Cardiac muscle cell (in vitro differentiated cells and primary cell): Measurements from ENCODE around the gene TBC1D23. TPM values are rescaled to one million over a fixed set of nuclear protein-coding genes. Genes with fewer than 3 reads are reported as not detected.

ENCODE experiments used
- DNase-seq, 2 donors: peaks; one replicate each; pipeline versions ENCODE4 v3.0.0 to v3.0.0-alpha.2; 2010 to 2017; ENCODE audit warnings: low read depth in 1 of 2, low spot score in 1 of 2
- H3K27ac ChIP-seq: fragments of 200-600 bp; sonication (generic); 2 replicates; pipeline ENCODE4 v1.5.1; 2016
- H3K27me3 ChIP-seq: fragments of 200-600 bp; sonication (generic); 2 replicates; pipeline ENCODE4 v1.6.0; 2016; ENCODE audit warnings: control low read depth
- H3K36me3 ChIP-seq: fragments of 200-600 bp; sonication (generic); 2 replicates; pipeline ENCODE4 v1.5.1; 2016; ENCODE audit warnings: control low read depth
- H3K4me1 ChIP-seq: fragments of 200-600 bp; sonication (generic); 2 replicates; pipeline ENCODE4 v1.8.1; 2017; ENCODE audit warnings: low read depth, mild to moderate bottlenecking, mixed run types
- H3K4me3 ChIP-seq: fragments of 200-600 bp; sonication (generic); 2 replicates; pipeline ENCODE4 v1.5.1; 2016; ENCODE audit warnings: mild to moderate bottlenecking
- H3K9me3 ChIP-seq: fragments of 200-600 bp; sonication (generic); 2 replicates; pipeline ENCODE4 v1.5.1; 2017; ENCODE audit warnings: low read depth, mild to moderate bottlenecking, control low read depth
- CTCF ChIP-seq: IDR thresholded peaks from 2 replicates; pipeline ENCODE4 v1.5.1; 2012; ENCODE audit warnings: low read depth, mild to moderate bottlenecking, low read length
- polyA plus RNA-seq: library from polyadenylated mRNA; unstranded; fragments of >200 nt; fragmentation: Nextera tagmentation; extraction: Ambion mirVana; gene quantifications from 2 replicates; pipeline ENCODE4 v1.2.1, GENCODE V29; 2016
- total RNA-seq: library from RNA; depleted of rRNA; stranded (reverse); fragments of >200 nt; gene quantifications from 2 replicates; pipeline ENCODE4 v1.2.3, GENCODE V29; 2016

Gene TBC1D23
- total and polyA plus RNA-seq, 2 experiments from 2014 or later: 15.3 to 19.3 TPM

- Histone ChIP-seq H3K9me3 (no peaks in the 10 kb centered on the region), H3K36me3 (no peaks in the 10 kb centered on the region), H3K27me3 (no peaks in the 10 kb centered on the region), H3K4me3 (no peak overlapping the region), H3K27ac (no peak overlapping the region), H3K4me1 (no peaks in the 10 kb centered on the region)
- DNase-seq: peak in 1 of 2 donors; percentile 22
- TF ChIP-seq CTCF: no peak
These were observed 15.7 kb upstream of the TBC1D23 start for GRCh38 chr3:100245136-100245535.

- H3K4me1 ChIP-seq: no peaks in the 10 kb centered on the region
- no peak overlapping the region for H3K4me3 ChIP-seq
- no peaks in the 10 kb centered on the region for H3K27me3 ChIP-seq
- no peaks in the 10 kb centered on the region for H3K9me3 ChIP-seq
- no peak for TF ChIP-seq CTCF
- no peak overlapping the region for H3K27ac ChIP-seq
- H3K36me3 ChIP-seq: no peaks in the 10 kb centered on the region
- no peak for DNase-seq
These were observed 14.9 kb upstream of the TBC1D23 start for GRCh38 chr3:100245927-100246326.

GRCh38 chr3:100246999-100247398 is 13.8 kb upstream of the TBC1D23 start:
- no peak for DNase-seq
- Histone ChIP-seq H3K4me3 (no peak overlapping the region), H3K9me3 (no peaks in the 10 kb centered on the region), H3K27me3 (no peaks in the 10 kb centered on the region), H3K27ac (no peak overlapping the region), H3K4me1 (no peaks in the 10 kb centered on the region), H3K36me3 (no peaks in the 10 kb centered on the region)
- TF ChIP-seq CTCF: no peak

GRCh38 chr3:100252001-100252400 is 8.8 kb upstream of the TBC1D23 start:
- no peak for TF ChIP-seq CTCF
- no peak for DNase-seq
- H3K27ac ChIP-seq: no peak overlapping the region
- H3K36me3 ChIP-seq: no peaks in the 10 kb centered on the region
- H3K4me1 ChIP-seq: no peaks in the 10 kb centered on the region
- H3K27me3 ChIP-seq: no peaks in the 10 kb centered on the region
- no peaks in the 10 kb centered on the region for H3K9me3 ChIP-seq
- no peak overlapping the region for H3K4me3 ChIP-seq

- Histone ChIP-seq H3K27ac (no peak overlapping the region), H3K36me3 (no peaks in the 10 kb centered on the region), H3K27me3 (no peaks in the 10 kb centered on the region), H3K4me3 (no peak overlapping the region), H3K4me1 (no peaks in the 10 kb centered on the region), H3K9me3 (no peaks in the 10 kb centered on the region)
- DNase-seq: peak; percentile 81 to 84
- peak; percentile 87 for TF ChIP-seq CTCF
These were observed 6.5 kb upstream of the TBC1D23 start for GRCh38 chr3:100254168-100254777.

GRCh38 chr3:100256731-100257151 is 4.1 kb upstream of the TBC1D23 start:
- H3K27me3 ChIP-seq: no peaks in the 10 kb centered on the region
- H3K27ac ChIP-seq: no peak overlapping the region
- no peaks in the 10 kb centered on the region for H3K9me3 ChIP-seq
- peak in 1 of 2 donors; percentile 20 for DNase-seq
- no peak for TF ChIP-seq CTCF
- no peaks in the 10 kb centered on the region for H3K4me1 ChIP-seq
- H3K4me3 ChIP-seq: no peak overlapping the region
- no peaks in the 10 kb centered on the region for H3K36me3 ChIP-seq
